NB4 (cell line): ENCODE results near the gene NAALADL2.
A peak's percentile ranks its signal among the peaks of the same experiment; 100 is the strongest.

Experiments used
- DNase-seq: peaks from one replicate; pipeline ENCODE4 v3.0.0; 2010; ENCODE audit warnings: low read depth
- H3K4me3 ChIP-seq: one replicate; pipeline ENCODE4 v1.5.1; 2011; ENCODE audit warnings: mild to moderate bottlenecking, low read depth, low read length, moderate library complexity
- MAX ChIP-seq: IDR thresholded peaks from 2 replicates; pipeline ENCODE4 v1.6.1; 2011; ENCODE audit warnings: low read depth, low read length
- MYC ChIP-seq: IDR thresholded peaks from 2 replicates; pipeline ENCODE4 v1.6.1; 2011; ENCODE audit warnings: low read depth, low read length
- POLR2A ChIP-seq: IDR thresholded peaks from 2 replicates; pipeline ENCODE4 v1.6.1; 2011; ENCODE audit warnings: mild to moderate bottlenecking; ENCODE audit not compliant: insufficient read length; ENCODE audit errors: extremely low read depth
- TF ChIP-seq, protein P1 (sequence below): IDR thresholded peaks from one replicate; pipeline ENCODE4 v1.5.1; 2012; ENCODE audit warnings: low read depth, low read length

The NAALADL2 gene

GRCh38 chr3:174873832-174874657 lies 14.9 kb downstream of the NAALADL2 start:
- no peak for DNase-seq
- no peak overlapping the region for H3K4me3 ChIP-seq
- TF ChIP-seq POLR2A (no peak), MYC (no peak), MAX (no peak)
- TF ChIP-seq, protein P1, sequence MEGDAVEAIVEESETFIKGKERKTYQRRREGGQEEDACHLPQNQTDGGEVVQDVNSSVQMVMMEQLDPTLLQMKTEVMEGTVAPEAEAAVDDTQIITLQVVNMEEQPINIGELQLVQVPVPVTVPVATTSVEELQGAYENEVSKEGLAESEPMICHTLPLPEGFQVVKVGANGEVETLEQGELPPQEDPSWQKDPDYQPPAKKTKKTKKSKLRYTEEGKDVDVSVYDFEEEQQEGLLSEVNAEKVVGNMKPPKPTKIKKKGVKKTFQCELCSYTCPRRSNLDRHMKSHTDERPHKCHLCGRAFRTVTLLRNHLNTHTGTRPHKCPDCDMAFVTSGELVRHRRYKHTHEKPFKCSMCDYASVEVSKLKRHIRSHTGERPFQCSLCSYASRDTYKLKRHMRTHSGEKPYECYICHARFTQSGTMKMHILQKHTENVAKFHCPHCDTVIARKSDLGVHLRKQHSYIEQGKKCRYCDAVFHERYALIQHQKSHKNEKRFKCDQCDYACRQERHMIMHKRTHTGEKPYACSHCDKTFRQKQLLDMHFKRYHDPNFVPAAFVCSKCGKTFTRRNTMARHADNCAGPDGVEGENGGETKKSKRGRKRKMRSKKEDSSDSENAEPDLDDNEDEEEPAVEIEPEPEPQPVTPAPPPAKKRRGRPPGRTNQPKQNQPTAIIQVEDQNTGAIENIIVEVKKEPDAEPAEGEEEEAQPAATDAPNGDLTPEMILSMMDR: no peak

DNA sequence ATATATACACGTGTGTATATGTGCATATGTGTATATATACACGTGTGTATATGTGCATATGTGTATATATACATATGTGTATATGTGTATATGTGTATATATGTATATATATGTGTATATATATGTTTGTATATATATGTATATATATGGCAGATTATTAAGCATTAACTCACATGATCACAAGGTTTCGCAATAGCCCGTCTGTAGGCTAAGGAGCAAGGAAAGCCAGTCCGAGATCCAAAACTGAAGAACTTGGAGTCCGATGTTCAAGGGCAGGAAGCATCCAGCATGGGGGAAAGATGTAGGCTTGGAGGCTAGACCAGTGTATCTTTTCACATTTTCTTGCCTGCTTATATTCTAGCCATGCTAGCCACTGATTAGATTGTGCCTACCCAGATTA lies 23.7 kb downstream of the NAALADL2 start:
- TF ChIP-seq MAX: no peak
- DNase-seq: no peak

DNA sequence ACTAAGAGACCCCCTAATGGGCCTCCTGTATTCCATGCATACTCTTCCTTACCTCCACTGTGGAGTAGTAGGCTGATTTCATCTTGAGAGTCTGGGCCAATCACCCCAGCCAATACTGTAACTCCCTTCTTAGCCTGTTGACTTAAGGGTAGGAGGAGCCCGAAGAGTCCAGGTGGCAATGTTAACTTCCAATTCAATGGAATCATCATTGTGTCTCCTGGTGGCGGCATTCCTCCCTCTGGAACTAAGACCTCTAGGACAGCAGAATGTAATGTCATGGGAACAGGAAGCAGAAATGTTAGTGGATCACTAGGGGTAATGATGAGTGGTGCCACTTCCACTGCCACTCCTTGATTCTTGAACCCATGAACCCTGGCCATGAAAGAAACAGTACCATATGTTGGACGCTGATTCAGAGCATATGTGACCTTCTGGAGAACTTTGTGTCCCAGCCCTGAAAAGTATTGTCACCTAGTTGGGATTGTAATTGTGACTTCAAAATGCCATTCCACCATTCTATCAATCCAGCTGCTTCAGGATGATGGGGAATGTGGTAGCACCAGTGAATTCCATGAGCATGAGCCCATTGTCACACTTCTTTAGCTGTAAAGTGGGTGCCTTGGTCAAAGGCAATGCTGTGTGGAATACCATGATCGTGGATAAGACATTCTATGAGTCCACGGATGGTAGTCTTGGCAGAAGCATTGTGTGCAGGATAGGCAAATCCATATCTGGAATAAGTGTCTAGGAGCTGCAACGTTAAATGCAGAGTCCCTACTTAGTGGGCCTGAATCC lies 24.9 kb downstream of the NAALADL2 start:
- H3K4me3 ChIP-seq: no peak overlapping the region
- DNase-seq: no peak
- no peak for TF ChIP-seq MAX
- TF ChIP-seq, protein P1: no peak
- TF ChIP-seq MYC: no peak
- TF ChIP-seq POLR2A: no peak

More for the DNA sequence above, 23.7 kb downstream of the NAALADL2 start:
- no peak overlapping the region for H3K4me3 ChIP-seq

- DNase-seq: no peak
- no peak for TF ChIP-seq MAX
- TF ChIP-seq, protein P1: no peak
- TF ChIP-seq POLR2A: no peak
- TF ChIP-seq MYC: no peak
- no peak overlapping the region for H3K4me3 ChIP-seq
Measured at GRCh38 chr3:174884776-174885568, 25.8 kb downstream of the NAALADL2 start.

- no peak overlapping the region for H3K4me3 ChIP-seq
- DNase-seq: peak; percentile 1
- TF ChIP-seq POLR2A: no peak
- TF ChIP-seq MYC: no peak
- TF ChIP-seq, protein P1: no peak
- no peak for TF ChIP-seq MAX
Measured at GRCh38 chr3:174891524-174892203, 32.5 kb downstream of the NAALADL2 start.
